Activated CD4-positive, alpha-beta T cell treated with anti-CD3 and anti-CD28 coated beads for 24 hours (primary cell): ENCODE measurements around the gene RBM17.
"Not testable (repeated sequence)": the region's sequence is repeated elsewhere in the genome, so short reads cannot be mapped to it uniquely, and the experiment has no call there.

Source experiments
- DNase-seq, 2 donors: peaks; one replicate each; pipeline ENCODE4 v3.0.0-alpha.2; 2020; ENCODE audit warnings: low read depth in 2 of 2

The RBM17 gene

DNA sequence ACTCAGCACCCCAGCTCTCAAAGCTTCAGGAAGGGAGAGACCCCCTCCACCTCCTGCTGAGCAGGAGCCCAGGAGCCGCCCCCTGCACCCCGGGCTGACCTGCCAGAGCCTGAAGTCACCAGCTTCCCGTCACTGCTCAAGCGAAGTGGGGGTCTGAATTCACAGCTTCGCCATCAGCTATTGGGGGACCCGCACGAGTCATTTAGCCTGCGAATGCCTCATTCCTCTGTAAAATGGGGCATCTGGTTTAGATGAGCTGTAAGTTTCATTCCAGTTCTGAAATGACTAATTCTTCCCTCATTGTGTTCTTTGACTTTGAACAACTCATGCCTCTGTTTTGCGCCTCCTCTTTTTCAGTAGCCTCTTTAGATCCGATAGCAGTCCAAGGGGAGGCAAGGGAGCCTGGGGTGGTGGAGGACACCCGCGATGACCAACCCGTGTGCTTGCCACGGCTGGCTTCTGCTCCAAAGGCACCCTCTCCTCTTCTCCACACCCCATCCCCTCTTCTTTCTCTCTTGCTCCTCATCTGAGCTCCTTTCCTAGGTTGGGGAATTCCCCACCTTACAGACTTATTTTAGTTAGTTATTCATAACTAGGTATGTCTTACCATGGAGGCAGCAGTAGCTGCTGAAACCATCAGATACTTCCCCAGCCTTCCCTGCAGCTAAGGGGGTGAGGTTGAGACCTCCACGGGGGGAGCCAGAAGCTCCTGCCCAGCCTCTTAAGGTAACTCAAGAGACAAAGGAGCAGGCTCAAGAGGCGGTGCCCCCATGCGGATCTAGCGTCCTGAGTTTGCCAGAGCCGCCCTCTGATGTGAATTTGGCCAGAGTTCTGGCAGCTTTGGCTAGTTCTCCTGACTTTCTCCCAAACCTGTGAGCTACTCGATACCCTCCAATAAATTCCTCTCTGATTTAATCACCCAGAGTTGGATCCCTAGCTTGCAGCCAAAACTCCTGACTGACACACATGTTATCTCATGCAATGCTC is 47.7 kb downstream of the RBM17 start:
- no peak for DNase-seq

DNA sequence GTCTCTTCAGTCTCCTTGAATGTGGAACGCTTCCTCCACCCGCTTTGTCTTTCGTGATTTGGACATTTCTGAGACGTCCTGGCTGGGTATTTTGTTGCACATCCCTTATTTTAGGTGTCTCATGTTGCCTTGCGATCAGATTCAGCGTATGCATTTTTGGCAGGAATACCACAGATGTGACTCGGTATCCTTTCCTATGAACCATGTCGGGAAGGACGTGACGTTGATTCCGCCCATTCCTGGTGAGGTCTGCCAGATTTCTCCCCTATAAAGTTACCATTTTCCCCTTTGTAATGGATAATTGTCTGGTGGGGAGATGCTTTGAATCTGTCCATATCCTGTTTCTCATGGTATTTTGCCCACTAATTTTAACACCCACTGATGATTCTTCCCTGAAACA is 49.6 kb downstream of the RBM17 start:
- no peak for DNase-seq

DNA sequence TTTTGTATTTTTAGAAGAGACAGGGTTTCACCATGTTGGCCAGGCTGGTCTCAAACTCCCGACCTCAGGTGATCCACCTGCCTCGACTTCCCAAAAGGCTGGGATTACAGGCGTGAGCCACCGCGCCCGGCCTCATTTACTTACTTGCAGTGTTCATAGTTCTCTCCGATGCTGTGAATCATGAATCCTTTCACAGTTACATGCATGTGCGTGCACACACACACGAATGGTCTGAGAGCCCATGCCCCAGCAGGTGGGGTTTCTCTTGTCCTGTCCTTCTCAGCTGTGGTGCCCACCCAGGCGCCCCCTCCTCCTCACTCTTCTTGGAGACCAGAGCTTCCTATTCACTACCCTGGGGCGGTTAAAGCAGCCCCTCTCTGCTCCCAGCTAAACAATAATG is 50.6 kb downstream of the RBM17 start:
- no peak for DNase-seq

DNA sequence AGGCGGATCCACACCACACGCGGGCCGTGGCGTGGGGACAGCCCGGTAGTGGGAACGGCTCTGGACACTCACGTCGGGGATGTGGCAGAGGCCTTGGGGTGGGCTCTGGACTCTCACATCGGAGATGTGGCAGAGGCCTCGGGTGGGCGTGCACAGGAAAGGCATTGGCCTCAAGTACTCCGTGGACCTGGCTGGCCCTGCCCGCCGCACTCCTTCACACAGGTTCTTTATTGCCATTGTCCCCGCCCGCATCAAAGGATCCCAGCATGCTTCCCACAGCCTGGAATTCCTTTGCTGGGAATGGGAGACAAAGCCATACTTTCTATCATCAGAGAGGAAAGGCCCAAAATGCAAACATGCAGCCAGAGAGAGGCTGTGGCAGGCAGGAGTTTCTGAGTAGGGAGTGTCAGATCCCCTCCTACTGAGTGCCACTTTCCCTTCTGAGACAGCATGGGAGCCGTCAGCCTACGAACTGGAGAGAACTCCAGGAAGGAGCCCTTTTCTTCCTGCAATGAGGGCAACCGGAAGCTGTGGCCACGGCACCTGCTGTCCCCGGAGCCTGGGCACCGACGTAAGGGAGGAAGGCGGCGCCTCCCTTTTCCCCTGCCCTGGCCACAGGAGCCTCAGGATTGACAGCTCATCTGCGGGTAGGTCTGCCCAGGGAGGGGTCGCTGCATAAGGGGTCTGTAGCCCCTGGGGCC is 51.5 kb downstream of the RBM17 start:
- no peak for DNase-seq

DNA sequence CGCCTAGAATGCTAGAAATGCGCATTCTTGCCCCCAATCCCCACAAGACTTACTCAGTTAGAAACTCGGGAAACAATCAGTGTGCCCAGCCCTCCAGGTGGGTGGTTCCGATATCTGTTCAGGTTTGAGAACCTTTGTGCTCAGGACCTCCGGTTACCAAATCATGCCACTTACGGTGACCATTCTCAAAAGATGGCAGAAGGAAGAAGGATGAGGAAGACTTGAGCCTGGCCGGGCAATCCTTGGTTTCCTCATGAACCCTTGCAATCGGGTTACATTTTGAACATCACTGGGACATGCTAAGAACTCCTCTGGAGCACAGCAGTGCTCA is 52.1 kb downstream of the RBM17 start:
- no peak for DNase-seq

DNA sequence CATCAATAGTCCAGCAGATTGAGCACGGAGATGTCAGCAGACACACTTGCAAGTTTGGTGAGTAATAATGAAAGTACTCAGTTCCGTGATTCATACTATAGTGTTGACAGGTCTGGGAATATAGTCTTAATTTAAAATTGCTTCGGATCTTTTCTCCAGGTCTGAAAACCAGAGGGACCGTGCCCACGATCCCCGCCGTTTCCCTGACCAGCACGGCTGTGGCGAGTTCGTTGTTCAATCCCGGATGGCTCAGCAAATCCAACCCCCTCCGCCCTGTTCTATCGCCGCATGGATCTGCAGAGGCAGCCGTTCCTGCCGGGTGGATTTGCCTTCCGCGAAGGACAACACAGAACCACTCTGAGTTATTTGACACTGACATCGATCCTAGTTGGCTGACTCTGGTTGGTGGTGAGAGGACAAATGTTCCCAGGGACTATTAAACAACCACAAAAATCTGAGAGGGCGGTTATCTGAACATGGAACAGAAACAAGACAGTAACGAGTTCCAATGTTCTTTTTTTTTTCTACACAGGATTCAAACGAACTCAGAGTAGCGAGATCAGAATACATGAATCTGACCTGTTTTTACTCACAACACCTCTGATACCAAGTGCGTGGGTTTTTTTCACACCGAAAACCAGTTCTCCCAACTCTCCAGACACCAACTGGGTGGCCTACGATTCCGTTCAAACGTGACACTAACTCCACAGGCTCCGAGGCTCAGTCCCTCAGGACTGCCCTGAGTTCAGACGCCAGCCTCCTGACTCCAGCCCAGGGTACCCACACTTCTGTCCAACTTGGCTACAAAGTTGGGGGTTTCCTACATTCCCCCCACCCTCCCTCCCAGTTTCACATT is 52.7 kb downstream of the RBM17 start:
- DNase-seq, result no peak

DNA sequence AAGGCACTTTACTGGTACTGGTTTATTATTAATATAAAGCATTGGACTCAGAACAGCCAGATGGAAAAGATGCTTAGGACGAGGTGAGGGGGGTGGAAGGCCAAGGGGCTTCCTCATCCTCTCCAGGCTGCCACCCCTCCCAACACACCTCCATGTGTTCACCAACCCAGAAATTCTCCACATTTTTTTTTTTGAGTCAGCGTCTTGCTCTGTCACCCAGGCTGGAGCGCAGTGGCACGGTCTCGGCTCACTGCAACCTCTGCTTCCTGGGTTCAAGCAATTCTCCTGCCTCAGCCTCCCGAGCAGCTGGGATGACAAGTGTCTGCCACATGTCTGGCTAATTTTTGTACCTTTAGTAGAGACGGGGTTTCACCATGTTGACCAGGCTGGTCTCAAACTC is 53.4 kb downstream of the RBM17 start:
- not testable (repeated sequence) for DNase-seq

DNA sequence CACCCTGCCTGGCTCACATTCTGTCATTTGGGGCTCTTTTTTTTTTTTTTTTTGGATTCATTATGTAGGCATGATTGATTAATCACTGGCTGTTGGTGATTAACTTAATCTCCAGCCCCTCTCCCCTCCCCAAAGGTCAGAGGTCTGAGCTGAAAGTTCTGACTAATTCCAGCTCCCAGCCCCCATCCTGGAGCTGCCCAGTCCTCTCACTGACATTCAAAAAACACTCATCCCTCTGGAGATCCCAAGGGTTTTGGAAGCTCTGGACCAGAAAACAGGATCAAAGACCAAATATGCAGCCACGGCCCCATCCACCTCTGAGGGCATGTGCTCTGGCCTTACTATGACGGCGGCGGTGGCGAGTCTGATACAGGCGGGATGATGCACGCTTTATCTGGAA is 53.8 kb downstream of the RBM17 start:
- no peak for DNase-seq

DNA sequence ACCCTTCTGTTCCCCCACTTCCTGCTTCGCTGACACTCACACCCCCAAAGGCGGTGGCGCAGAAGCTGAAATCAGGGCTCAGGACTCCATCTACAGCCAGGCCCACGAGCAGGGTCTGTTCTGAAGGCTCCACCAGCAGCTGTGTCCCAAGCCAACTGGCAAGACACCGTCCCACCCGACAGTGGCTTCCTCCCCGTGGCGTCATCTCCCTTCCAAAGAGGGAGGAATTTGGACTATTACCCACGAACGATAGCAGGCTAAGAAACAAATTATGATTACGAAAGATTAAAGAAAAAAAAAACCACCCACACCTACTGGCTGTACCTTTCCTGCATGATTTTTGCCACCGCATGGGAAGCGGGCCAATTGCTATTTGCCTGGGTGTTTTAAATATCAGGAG is 54.3 kb downstream of the RBM17 start:
- no peak for DNase-seq

DNA sequence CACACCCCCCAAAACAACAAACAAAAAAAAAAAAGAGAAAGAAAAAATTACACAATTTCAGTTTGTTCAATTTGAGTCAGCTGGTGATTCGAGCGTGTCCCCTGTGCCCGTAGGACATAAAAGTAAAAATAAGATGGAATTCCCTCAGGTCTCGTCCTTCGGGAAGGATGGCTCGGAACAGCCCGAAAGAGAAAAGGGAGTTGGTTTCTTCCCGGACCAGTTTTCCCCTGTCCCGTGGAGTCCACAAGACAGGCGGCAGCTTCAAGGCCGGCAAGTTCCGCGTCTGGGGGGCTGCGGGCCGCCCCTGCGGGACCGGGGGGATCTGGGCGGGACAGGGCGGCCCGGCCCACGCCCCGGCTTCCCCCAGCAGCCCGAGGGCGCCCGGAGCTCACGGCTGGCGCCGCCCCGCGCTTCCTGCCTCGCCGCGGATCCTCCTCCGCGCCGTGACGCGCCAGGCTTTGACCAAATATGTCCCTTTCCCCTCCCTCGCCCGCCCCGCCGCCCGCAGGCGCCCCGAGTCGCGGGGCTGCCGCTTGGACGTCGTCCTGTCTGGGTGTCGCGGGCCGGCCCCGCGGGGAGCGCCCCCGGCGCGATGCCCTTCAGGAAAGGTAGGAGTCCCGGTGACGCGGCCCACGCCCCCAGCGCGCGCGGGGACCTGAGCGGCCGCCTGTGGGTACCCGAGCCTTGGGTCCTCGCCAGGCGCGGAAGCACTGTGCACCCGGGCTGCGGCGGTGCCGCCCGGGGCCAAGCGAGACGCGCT is 55.8 kb downstream of the RBM17 start:
- DNase-seq, result peak; percentile 80 to 81

DNA sequence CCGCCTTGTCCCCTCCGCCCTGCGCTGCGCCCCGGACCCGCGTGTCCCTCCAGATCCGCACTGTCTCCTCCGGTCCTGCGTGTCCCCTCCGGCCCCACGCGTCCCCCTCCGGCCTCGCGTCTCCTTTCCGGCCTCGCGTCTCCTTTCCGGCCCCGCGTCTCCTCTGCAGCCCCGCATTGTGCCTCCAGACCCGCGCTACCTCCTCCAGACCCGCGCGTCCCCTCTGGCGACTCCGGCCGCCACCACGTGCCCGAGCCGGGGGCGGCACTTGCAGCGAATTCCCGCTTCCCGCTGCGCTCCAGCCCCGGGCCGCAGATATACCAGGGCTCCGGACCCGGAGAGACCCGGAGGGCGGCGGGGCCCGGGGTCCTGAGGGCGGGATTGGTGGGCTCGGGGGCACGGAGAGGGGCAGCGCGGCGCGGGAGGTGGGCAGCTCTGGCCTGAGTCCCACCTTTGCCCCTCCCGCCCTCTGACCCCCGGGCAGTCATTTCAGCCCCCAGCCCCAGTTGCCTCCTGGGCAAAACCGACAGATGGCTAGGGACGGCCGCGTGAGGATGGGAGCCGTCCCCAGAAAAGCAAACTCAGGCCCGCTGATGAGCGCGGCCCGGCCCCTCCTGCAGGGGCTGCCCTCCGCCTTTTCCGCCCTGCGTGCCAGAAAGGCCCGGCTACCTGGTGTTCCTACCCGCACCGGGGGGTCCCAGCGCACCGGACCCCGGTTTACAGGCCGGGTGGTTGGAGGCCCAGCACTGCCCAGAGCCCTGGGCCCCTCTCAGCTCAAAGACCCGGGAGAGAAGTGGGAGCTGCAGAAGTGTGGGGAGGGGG is 56.5 kb downstream of the RBM17 start:
- DNase-seq, result no peak

DNA sequence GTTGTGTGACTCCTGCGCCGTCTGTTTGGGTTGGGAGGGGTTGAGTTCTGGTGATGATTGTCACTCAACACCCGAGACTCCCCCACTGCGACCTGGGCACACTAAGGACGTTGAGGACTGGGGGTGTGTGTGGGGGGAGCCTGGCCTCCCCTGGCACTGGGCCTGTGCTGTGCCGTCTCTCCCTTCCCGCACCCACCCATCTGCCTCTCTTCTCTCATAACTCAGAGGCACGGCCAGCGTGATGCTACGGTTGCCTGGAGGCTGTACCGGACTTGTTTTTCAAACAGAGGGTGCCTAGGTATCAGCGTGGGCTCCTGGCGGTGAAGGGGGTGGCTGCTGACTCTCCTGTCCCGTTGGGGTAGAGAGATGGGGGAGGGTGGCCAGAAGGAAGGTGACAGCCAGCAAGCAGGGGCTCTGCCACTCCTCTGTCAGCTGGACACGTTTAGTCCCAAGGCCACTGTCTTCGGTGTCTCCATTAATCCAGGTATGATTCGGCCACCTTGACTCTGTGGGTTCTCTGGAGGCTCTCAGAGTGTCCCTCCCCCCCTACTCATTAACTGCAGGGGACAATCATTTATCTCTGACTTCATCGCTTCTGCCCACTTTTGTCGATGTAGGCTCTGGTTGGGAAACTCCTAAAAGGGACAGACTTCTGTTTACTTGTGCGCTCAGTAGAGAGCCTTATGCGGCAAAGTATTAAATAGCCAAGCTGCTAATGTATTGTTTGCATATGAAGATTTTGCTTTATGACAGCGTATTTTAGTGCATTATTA is 57.4 kb downstream of the RBM17 start:
- no peak for DNase-seq

DNA sequence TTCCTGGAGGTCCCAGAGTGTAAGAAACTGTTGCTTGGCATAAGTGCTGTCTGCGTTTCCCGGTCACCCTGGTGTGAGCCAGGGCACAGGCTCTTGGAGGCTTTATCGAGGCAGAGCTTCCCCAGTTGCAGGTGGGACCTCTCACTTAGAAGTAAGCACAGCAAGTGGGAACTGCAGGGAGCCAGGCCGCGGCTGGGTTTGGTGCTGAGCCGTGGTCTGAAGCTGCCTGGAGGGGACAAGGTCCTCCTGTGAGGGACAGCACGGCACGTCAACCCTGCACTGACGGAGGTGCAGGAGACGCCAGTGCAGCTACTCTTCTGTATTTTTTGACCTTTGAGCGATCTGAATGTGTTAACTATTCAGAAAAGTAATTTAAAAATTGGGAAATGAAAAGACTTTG is 58.1 kb downstream of the RBM17 start:
- DNase-seq, result no peak

DNA sequence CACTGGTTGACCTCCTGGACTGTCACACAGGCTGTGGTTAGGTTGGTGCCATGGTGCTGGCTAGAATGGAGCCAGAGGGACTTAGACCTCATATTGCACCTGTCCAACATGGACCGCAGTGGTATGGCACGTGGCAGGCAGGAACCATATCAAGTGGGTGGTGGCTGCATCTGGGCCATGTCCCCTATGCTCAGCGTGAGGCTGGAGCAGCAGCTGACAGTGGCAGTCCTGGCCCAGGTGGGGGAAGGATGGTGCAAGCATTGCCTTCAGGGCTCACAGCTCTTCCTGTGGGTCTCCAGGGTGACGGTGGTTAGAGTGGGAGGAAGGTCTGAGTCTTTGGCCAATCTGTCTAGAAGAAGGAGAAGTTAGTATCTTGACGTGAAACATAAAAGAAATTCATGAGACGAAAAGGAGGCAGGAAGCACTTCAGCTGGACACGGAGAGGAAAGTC is 59.4 kb downstream of the RBM17 start:
- no peak for DNase-seq

DNA sequence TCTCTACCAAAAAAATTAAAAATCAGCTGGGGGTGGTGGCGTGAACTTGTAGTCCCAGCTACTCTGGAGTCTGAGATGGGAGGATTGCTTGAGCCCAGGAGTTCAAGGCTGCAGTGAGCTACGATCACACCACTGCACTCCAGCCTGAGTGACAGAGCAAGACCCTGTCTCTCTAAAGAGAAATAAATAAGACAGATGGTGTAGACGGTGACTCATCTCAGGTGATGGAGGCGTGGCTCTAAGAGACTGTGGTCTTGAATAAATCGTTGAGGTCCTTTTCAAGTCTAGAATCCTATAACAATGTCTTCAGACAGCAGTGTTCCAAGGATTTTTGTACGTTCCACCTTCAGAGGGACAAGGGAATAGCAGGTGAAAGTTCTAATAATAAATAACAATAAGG is 60.1 kb downstream of the RBM17 start:
- DNase-seq, result no peak

DNA sequence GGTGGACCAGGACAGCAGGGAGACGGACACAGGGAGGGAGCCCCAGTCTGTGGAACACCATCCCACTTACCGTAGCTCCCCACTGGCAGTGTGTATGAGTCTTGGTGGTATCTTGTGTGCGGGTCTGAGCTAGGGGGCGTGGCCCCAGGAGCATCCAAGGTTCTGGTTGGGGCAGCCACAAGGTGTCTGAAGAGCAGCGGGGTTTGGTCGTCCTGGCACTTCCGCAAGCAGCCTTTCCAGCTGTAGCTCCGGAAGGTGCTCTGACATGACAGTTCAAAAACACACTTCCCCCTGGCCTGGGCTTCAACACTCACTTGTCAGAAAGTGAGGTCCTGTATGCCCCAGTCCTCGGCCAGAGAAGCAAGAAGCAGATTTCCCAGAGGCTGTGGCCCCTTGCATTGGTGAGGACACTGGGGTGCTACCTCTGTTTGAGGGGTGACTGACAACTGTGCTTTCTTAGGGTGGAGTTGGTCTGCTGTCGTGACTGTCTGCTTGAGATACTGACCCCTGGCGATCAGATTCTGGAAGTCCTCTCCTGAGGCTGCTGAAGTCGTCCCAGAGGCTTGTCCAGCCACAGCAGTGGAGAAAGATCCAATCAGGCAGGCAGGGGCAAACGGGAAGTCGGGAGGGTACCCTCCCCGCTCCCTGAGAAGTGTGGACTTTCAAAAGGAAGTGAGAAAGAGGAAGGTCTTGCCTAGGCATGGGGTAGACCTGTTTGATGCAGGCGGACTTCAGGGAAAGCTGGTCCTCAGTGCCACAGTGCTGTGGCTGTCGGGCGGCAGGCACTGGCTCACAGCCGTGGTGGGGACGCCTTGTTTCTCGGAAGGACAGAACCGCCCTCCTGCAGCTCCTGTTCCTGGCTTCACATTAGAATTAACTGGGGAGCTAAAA is 62.5 kb downstream of the RBM17 start:
- DNase-seq, result no peak

DNA sequence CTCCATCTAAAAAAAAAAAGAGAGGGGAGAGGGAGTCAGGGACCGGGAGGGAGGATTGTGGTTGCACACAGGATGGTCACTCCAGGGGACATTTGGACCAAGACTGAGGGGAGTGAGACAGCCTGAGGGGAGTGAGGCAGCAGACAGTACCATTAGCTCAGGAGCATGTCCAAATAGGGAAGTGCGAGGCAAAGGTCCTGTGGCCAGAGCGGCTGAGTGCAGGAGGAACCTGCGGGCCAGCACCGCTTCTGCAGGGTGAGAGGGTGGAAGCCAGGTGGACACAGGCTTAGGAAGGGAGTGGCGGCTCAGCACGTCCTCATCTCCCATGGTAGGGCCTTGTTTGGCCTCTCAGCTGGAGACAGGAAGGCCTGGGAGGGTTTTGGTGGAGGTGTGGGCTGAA is 65.0 kb downstream of the RBM17 start:
- no peak for DNase-seq

DNA sequence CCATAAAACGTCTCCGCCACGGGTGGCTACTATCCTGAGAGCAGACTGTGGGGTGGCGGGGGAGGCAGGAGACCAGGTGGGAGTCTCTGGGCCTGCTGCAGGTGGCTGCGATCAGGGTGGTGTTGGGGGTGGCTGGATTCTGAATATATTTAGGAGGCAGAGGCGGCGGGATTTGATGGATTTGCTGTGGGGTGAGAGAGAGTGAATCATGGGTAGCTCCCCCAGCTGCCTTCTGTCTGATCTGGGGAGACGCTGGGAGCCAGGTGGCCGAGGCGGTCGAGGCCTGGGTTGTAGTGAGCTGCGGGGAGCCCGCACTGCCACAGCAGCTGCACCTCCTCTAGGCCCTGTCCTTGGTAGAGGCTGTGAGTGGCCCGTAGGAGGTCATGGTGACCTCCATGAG is 65.7 kb downstream of the RBM17 start:
- DNase-seq, result no peak

DNA sequence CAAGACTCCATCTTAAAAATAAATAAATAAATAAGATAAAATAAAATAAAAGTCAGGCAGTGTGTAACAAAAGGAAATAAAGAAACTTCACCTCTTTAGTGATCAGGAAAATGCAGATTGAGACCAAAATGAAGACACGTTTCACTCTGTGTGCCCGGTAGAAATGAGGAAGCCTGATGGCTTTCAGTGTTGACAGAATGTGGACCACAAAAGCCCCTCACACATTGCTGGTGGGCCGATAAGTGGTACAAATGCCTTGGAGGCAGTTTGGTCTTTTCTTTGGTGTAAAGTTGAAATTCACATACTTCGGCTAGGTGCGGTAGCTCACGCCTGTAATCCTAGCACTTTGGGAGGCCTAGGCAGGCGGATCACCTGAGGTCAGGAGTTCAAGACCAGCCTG is 69.4 kb downstream of the RBM17 start:
- no peak for DNase-seq
